H1 (cell line): ENCODE data around the gene SLC43A1.

Source experiments
- EZH2 ChIP-seq: fragments of 200-600 bp; sonication (generic); IDR thresholded peaks from 2 replicates; pipeline ENCODE4 v1.7.1; 2012; ENCODE audit warnings: low read depth, mild to moderate bottlenecking, moderate library complexity, low read length, inconsistent platforms; ENCODE audit not compliant: severe bottlenecking
- KDM1A ChIP-seq: fragments of 200-600, 300-600 bp; sonication (generic); IDR thresholded peaks from 2 replicates; pipeline ENCODE4 v1.7.1; 2016; ENCODE audit warnings: mild to moderate bottlenecking, low read length, borderline replicate concordance
- NANOG ChIP-seq: IDR thresholded peaks from 2 replicates; pipeline ENCODE4 v1.6.1; 2011; ENCODE audit warnings: low read length, low read depth, mild to moderate bottlenecking, inconsistent platforms; ENCODE audit not compliant: insufficient read depth, poor library complexity, severe bottlenecking
- POLR2A ChIP-seq, 2 experiments: IDR thresholded peaks; 1 replicate in 1 of 2; 2 replicates in 1 of 2; pipeline ENCODE4 v1.6.1; 2011; ENCODE audit warnings: low read depth in 2 of 2, low read length in 2 of 2, mild to moderate bottlenecking in 2 of 2; ENCODE audit errors: control extremely low read depth in 1 of 2
- RXRA ChIP-seq: IDR thresholded peaks from 2 replicates; pipeline ENCODE4 v1.6.1; 2011; ENCODE audit warnings: low read depth, mild to moderate bottlenecking, low read length, moderate library complexity; ENCODE audit not compliant: insufficient read depth
- TF ChIP-seq, protein P1 (sequence below), 3 experiments: IDR thresholded peaks; 1 replicate in 2 of 3; 2 replicates in 1 of 3; pipeline versions ENCODE4 v1.5.1 to v1.6.1; 2011; ENCODE audit warnings: low read length in 3 of 3, mild to moderate bottlenecking in 3 of 3, inconsistent platforms in 2 of 3, low read depth in 1 of 3, moderate library complexity in 1 of 3; ENCODE audit not compliant: insufficient read depth in 1 of 3; ENCODE audit errors: control extremely low read depth in 1 of 3

DNA sequence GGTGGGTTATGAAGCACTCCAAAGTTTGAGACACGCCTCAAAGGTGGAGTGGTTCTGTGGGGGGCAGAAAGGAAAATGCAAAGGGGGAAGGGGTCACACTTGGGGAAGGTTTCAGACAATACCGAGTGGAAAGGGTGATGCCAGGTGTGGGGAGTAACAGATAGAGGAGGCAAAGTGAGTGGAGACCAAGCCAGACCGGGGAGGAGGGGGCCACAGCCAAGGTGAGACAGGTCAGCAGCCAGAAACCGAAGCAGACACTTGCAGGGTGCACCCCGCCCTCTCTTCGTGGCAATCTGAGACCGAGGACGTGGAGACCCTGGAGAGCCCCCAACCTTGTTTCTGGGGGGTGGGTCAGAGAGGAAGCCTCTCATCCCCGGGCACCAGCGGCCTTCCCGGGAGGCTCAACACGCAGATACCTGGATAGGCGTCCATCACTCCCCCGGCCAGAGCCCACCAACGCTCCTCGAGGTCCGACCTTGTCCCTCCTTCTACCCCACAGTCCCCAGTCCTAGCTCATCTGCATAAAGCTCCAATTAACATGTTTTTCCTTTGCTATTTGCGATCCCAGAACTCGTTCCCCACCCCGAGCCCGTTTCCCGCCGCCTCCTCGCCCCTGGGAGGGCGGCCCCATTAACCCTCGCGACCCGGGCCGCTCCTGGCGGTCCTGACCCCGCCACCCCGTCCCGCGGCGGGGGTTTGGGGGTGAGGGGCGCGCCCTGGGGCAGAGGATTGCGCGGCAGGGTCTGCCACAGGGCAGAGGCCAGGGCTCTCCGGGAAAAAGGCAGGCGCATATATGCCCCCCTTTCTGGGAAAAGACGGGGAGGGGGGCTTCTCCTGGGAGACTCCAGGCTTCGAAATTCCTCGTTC lies 33.4 kb downstream of the SLC43A1 start:
- TF ChIP-seq RXRA = no peak
- no peak for TF ChIP-seq POLR2A (IDR thresholded peaks at IDR 0.05; ENCODE audit: control extremely low read depth in 1 of 2, low read depth in 2 of 2, low read length in 2 of 2)
- TF ChIP-seq, protein P1, sequence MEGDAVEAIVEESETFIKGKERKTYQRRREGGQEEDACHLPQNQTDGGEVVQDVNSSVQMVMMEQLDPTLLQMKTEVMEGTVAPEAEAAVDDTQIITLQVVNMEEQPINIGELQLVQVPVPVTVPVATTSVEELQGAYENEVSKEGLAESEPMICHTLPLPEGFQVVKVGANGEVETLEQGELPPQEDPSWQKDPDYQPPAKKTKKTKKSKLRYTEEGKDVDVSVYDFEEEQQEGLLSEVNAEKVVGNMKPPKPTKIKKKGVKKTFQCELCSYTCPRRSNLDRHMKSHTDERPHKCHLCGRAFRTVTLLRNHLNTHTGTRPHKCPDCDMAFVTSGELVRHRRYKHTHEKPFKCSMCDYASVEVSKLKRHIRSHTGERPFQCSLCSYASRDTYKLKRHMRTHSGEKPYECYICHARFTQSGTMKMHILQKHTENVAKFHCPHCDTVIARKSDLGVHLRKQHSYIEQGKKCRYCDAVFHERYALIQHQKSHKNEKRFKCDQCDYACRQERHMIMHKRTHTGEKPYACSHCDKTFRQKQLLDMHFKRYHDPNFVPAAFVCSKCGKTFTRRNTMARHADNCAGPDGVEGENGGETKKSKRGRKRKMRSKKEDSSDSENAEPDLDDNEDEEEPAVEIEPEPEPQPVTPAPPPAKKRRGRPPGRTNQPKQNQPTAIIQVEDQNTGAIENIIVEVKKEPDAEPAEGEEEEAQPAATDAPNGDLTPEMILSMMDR (IDR thresholded peaks at IDR 0.05; ENCODE audit: control extremely low read depth in 1 of 3, insufficient read depth in 1 of 3, low read depth in 1 of 3, low read length in 3 of 3) = no peak
- TF ChIP-seq KDM1A = no peak
- no peak for TF ChIP-seq NANOG
- peak; percentile 26 for TF ChIP-seq EZH2
